B cell (primary cell): ENCODE results near the gene PGM1. TPM values are rescaled to one million over a fixed set of nuclear protein-coding genes. Genes with fewer than 3 reads are reported as not detected.

Source experiments
- ATAC-seq: fragments of 200-7000 bp; cut with Tn5 transposase; one replicate; pipeline ENCODE4 v1.10.0; 2021; ENCODE audit warnings: low read depth, mild to moderate bottlenecking, moderate number of reproducible peaks, moderate library complexity
- CTCF ChIA-PET: fragments of 350-600 bp; sonication (Branson Sonifier 250); formaldehyde crosslinking; loops from one replicate; lab custom pipeline; 2021; ENCODE audit warnings: antibody characterized with exemption, inconsistent platforms; lab: Charles Lee
- POLR2A ChIA-PET: fragments of 350-600 bp; sonication (Branson Sonifier 250); formaldehyde crosslinking; loops from one replicate; lab custom pipeline; 2021; ENCODE audit warnings: antibody characterized with exemption; lab: Charles Lee
- DNase-seq: peaks from one replicate; pipeline ENCODE4 v3.0.0; 2013
- H2AFZ ChIP-seq: 2 replicates; pipeline ENCODE4 v1.6.1; 2012; ENCODE audit warnings: mild to moderate bottlenecking, low read depth, low read length; ENCODE audit not compliant: insufficient read depth, poor library complexity, severe bottlenecking
- H3K27ac ChIP-seq, 2 donors: 1 replicate in 1 of 2; 2 replicates in 1 of 2; pipeline ENCODE4 v1.5.1; 2012 to 2013; ENCODE audit warnings: low read length in 2 of 2, mild to moderate bottlenecking in 2 of 2, moderate library complexity in 1 of 2
- H3K27me3 ChIP-seq, 4 experiments: fragments of 200-600 bp in 1 of 4; sonication (generic) in 1 of 4; replicated peaks in 1 of 4; 1 replicate in 2 of 4; 2 replicates in 2 of 4; pipeline versions ENCODE4 v1.6.1 to v1.7.0; 2013 to 2016; ENCODE audit warnings: low read length in 3 of 4, mild to moderate bottlenecking in 2 of 4, mixed read lengths in 1 of 4, moderate library complexity in 1 of 4; ENCODE audit not compliant: insufficient read depth in 4 of 4, control insufficient read depth in 3 of 4; ENCODE audit errors: control extremely low read depth in 1 of 4
- H3K36me3 ChIP-seq, 2 experiments: replicated peaks in 1 of 2; 1 replicate in 1 of 2; 2 replicates in 1 of 2; pipeline versions ENCODE4 v1.6.1 to v1.7.1; 2013; ENCODE audit warnings: low read length in 1 of 2; ENCODE audit not compliant: insufficient read depth in 2 of 2, control insufficient read depth in 1 of 2; ENCODE audit errors: control extremely low read depth in 1 of 2, extremely low read depth in 1 of 2
- H3K4me1 ChIP-seq, 2 donors: fragments of 200-600 bp in 1 of 2; sonication (generic) in 1 of 2; 1 replicate in 1 of 2; 2 replicates in 1 of 2; pipeline versions ENCODE4 v1.5.1 to v1.6.1; 2013 to 2017; ENCODE audit warnings: low read length in 2 of 2; ENCODE audit not compliant: control insufficient read depth in 2 of 2, insufficient read depth in 2 of 2
- H3K4me2 ChIP-seq: replicated peaks from 2 replicates; pipeline ENCODE3; 2012; ENCODE audit warnings: mild to moderate bottlenecking, low read depth, low read length; ENCODE audit not compliant: poor library complexity, severe bottlenecking
- H3K4me3 ChIP-seq, 5 experiments: fragments of 200-600 bp in 1 of 5; sonication (generic) in 1 of 5; 1 replicate in 3 of 5; 2 replicates in 2 of 5; pipeline versions ENCODE4 v1.5.1 to v1.7.0; 2011 to 2016; ENCODE audit warnings: low read length in 4 of 5, mild to moderate bottlenecking in 4 of 5, low read depth in 2 of 5, control low read depth in 1 of 5, moderate library complexity in 1 of 5; ENCODE audit not compliant: insufficient read depth in 1 of 5; ENCODE audit errors: control extremely low read depth in 1 of 5, extremely low read depth in 1 of 5
- H3K79me2 ChIP-seq: fragments of 200-600 bp; sonication (generic); one replicate; pipeline ENCODE4 v1.6.0; 2016; ENCODE audit warnings: low read length; ENCODE audit not compliant: control insufficient read depth, insufficient read depth
- H3K9ac ChIP-seq: fragments of 200-600 bp; sonication (generic); 2 replicates; pipeline ENCODE4 v1.6.1; 2017; ENCODE audit warnings: mild to moderate bottlenecking, low read length, moderate library complexity
- H3K9me3 ChIP-seq, 3 donors: one replicate each; pipeline versions ENCODE4 v1.6.1 to v1.7.1; 2013; ENCODE audit warnings: low read length in 2 of 3; ENCODE audit not compliant: control insufficient read depth in 2 of 3, insufficient read depth in 1 of 3; ENCODE audit errors: control extremely low read depth in 1 of 3
- H4K20me1 ChIP-seq: 2 replicates; pipeline ENCODE4 v1.6.0; 2012; ENCODE audit warnings: mild to moderate bottlenecking, low read length; ENCODE audit not compliant: insufficient read depth, control insufficient read depth, poor library complexity, severe bottlenecking
- H3K27ac Mint-ChIP-seq: one replicate; pipeline ENCODE4 v1.8.0; 2021; ENCODE audit warnings: mixed read lengths
- H3K27me3 Mint-ChIP-seq: one replicate; pipeline ENCODE4 v1.8.0; 2021; ENCODE audit warnings: mixed read lengths
- H3K4me1 Mint-ChIP-seq: one replicate; pipeline ENCODE4 v1.8.0; 2021; ENCODE audit warnings: mixed read lengths
- H3K4me3 Mint-ChIP-seq: one replicate; pipeline ENCODE4 v1.8.0; 2021; ENCODE audit warnings: mixed read lengths
- H3K9me3 Mint-ChIP-seq: one replicate; pipeline ENCODE4 v1.8.0; 2022; ENCODE audit warnings: mixed read lengths; ENCODE audit not compliant: insufficient read depth
- EZH2 ChIP-seq: IDR thresholded peaks from 2 replicates; pipeline ENCODE4 v1.6.1; 2012; ENCODE audit warnings: borderline replicate concordance, low read depth, mild to moderate bottlenecking, moderate library complexity, low read length; ENCODE audit not compliant: insufficient read depth, poor library complexity, severe bottlenecking
- WGBS: methylation state at CpG from one replicate; pipeline ENCODE4 v1.1.5; 2013; ENCODE audit warnings: missing lambda C conversion rate; ENCODE audit not compliant: insufficient coverage; 5-methylcytosine and 5-hydroxymethylcytosine counted together
- intact Hi-C: fragments of 100-400 bp; cut with micrococcal nuclease; formaldehyde crosslinking; loops from one replicate; pipeline ENCODE4 v1.10.0; 2022
- polyA plus RNA-seq: library from polyadenylated mRNA; depleted of rRNA; stranded (reverse); fragments of >200 nt; gene quantifications from 2 replicates; pipeline ENCODE4 v1.2.3, GENCODE V29; 2012
- total RNA-seq, 2 donors: library from RNA; stranded (reverse); fragments of 120-200 nt in 1 of 2; gene quantifications; 1 replicate in 1 of 2; 2 replicates in 1 of 2; pipeline versions ENCODE4 v1.2.3 to v1.2.4, GENCODE V29; 2013 to 2022
- TF ChIP-seq, protein P1 (sequence below): fragments of 200-600 bp; IDR thresholded peaks from one replicate; pipeline ENCODE4 v1.8.0; 2022; ENCODE audit warnings: antibody characterized with exemption, mild to moderate bottlenecking

Gene PGM1
- total and polyA plus RNA-seq, 2 donors (not counting 1 experiment from before 2014, with no cell fraction given) = 4.2 to 13.2 TPM

GRCh38 chr1:63665824-63666223 is 72.6 kb downstream of the PGM1 start:
- H3K36me3 ChIP-seq = no peaks in the 10 kb centered on the region
- ATAC-seq (no peak), DNase-seq (no peak)
- no peak overlapping the region for H3K9ac ChIP-seq
- no peak overlapping the region for H2AFZ ChIP-seq
- H3K4me3 ChIP-seq = no peak overlapping the region
- ChIA-PET POLR2A (no interaction called here), CTCF (interaction anchor here (0.6 to 1.8 kb wide), 3 partner anchors 11 to 778 kb away, joined by 3 to 5 read pairs (median 4); no protein-coding TSS in a partner anchor)
- WGBS = 100% methylated on average over 1 of the region's 3 CpGs
- H3K27me3 Mint-ChIP-seq = no peaks in the 10 kb centered on the region
- TF ChIP-seq, protein P1, sequence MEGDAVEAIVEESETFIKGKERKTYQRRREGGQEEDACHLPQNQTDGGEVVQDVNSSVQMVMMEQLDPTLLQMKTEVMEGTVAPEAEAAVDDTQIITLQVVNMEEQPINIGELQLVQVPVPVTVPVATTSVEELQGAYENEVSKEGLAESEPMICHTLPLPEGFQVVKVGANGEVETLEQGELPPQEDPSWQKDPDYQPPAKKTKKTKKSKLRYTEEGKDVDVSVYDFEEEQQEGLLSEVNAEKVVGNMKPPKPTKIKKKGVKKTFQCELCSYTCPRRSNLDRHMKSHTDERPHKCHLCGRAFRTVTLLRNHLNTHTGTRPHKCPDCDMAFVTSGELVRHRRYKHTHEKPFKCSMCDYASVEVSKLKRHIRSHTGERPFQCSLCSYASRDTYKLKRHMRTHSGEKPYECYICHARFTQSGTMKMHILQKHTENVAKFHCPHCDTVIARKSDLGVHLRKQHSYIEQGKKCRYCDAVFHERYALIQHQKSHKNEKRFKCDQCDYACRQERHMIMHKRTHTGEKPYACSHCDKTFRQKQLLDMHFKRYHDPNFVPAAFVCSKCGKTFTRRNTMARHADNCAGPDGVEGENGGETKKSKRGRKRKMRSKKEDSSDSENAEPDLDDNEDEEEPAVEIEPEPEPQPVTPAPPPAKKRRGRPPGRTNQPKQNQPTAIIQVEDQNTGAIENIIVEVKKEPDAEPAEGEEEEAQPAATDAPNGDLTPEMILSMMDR = no peak
- TF ChIP-seq EZH2 = no peak
- H3K79me2 ChIP-seq = no peaks in the 10 kb centered on the region
- no peak overlapping the region for H3K4me3 Mint-ChIP-seq
- no peak overlapping the region for H3K27ac Mint-ChIP-seq
- intact Hi-C loops = no loop called here
- H3K4me1 Mint-ChIP-seq = no peaks in the 10 kb centered on the region
- no peaks in the 10 kb centered on the region for H3K9me3 Mint-ChIP-seq
- no peaks in the 10 kb centered on the region for H4K20me1 ChIP-seq
- H3K27ac ChIP-seq = no peak overlapping the region
- H3K4me2 ChIP-seq = no peak overlapping the region
- peaks cover 0 to 5% (median 0%) of the 10 kb centered on the region in 3 donors for H3K9me3 ChIP-seq
- no peaks in the 10 kb centered on the region for H3K27me3 ChIP-seq
- no peaks in the 10 kb centered on the region for H3K4me1 ChIP-seq

DNA sequence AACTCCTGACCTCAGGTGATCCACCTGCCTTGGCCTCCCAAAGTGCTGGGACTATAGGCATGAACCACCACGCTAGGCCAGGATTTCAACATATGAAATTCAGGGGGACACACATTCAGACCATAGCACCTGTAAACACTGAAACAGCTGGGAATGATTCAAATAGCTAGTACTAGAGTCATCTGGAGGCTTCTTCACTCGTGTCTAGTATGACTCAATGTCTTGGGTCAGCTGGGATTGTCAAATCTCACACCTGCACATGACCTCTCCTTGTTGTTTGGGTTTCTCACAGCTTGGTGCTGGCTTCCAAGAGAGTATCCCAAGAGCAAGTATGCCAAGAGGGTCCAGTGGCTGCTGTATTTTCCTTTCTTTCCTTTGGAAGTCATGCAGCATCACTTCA is 75.1 kb downstream of the PGM1 start:
- ATAC-seq = no peak
- Histone ChIP-seq H3K27ac (no peak overlapping the region), H2AFZ (no peak overlapping the region), H3K4me3 (no peak overlapping the region), H3K4me2 (no peak overlapping the region), H3K79me2 (no peaks in the 10 kb centered on the region), H3K36me3 (no peaks in the 10 kb centered on the region), H3K9me3 (peaks cover 0 to 5% (median 0%) of the 10 kb centered on the region in 3 donors), H3K27me3 (no peaks in the 10 kb centered on the region), H3K9ac (no peak overlapping the region), H4K20me1 (no peaks in the 10 kb centered on the region), H3K4me1 (no peaks in the 10 kb centered on the region)
- H3K4me3 Mint-ChIP-seq = no peak overlapping the region
- H3K27ac Mint-ChIP-seq = no peak overlapping the region
- intact Hi-C loops = no loop called here
- CTCF ChIA-PET = no interaction called here
- TF ChIP-seq, protein P1 = no peak
- TF ChIP-seq EZH2 = no peak
- H3K27me3 Mint-ChIP-seq = no peaks in the 10 kb centered on the region
- POLR2A ChIA-PET = no interaction called here
- WGBS = 83% methylated on average over 1 of the region's 2 CpGs
- H3K9me3 Mint-ChIP-seq = no peaks in the 10 kb centered on the region
- H3K4me1 Mint-ChIP-seq = no peaks in the 10 kb centered on the region
- no peak for DNase-seq
